Osteoblast (primary cell): Measurements from ENCODE around the gene LTBP1. TPM values are rescaled to one million over a fixed set of nuclear protein-coding genes. Genes with fewer than 3 reads are reported as not detected.
A peak's percentile ranks its signal among the peaks of the same experiment; 100 is the strongest.

Experiments used
- DNase-seq: peaks from one replicate; pipeline ENCODE4 v3.0.0; 2011; ENCODE audit warnings: low spot score, mixed read lengths; ENCODE audit not compliant: insufficient read length; ENCODE audit errors: missing footprints
- H2AFZ ChIP-seq: 2 replicates; pipeline ENCODE4 v1.6.0; 2011; ENCODE audit warnings: mild to moderate bottlenecking, low read length
- H3K27ac ChIP-seq: 2 replicates; pipeline ENCODE4 v1.5.1; 2011; ENCODE audit warnings: mild to moderate bottlenecking, low read depth, low read length, moderate library complexity
- H3K27me3 ChIP-seq: 2 replicates; pipeline ENCODE4 v1.6.0; 2012; ENCODE audit warnings: mild to moderate bottlenecking, control low read depth, inconsistent platforms, low read length, moderate library complexity; ENCODE audit not compliant: insufficient read depth
- H3K36me3 ChIP-seq: 2 replicates; pipeline ENCODE4 v1.5.1; 2011; ENCODE audit warnings: mild to moderate bottlenecking, low read length, control low read depth, moderate library complexity; ENCODE audit not compliant: insufficient read depth
- H3K4me1 ChIP-seq: 2 replicates; pipeline ENCODE4 v1.5.1; 2011; ENCODE audit warnings: mild to moderate bottlenecking, low read length, control low read depth, moderate library complexity; ENCODE audit not compliant: insufficient read depth
- H3K4me2 ChIP-seq: 2 replicates; pipeline ENCODE4 v1.6.0; 2011; ENCODE audit warnings: mild to moderate bottlenecking, low read length; ENCODE audit not compliant: insufficient read depth
- H3K4me3 ChIP-seq: fragments of 200-600 bp; sonication (generic); 3 replicates; pipeline ENCODE4 v1.5.1; 2012; ENCODE audit warnings: mild to moderate bottlenecking, low read length, inconsistent platforms; ENCODE audit not compliant: insufficient read depth
- H3K79me2 ChIP-seq: 2 replicates; pipeline ENCODE4 v1.6.0; 2012; ENCODE audit warnings: mild to moderate bottlenecking, low read length, control low read depth, inconsistent platforms; ENCODE audit not compliant: insufficient read depth
- H3K9me3 ChIP-seq: 2 replicates; pipeline ENCODE4 v1.5.1; 2011; ENCODE audit warnings: low read depth, low read length, control low read depth
- H4K20me1 ChIP-seq: 2 replicates; pipeline ENCODE4 v1.6.0; 2012; ENCODE audit warnings: mild to moderate bottlenecking, low read length, control low read depth; ENCODE audit not compliant: insufficient read depth
- CTCF ChIP-seq: IDR thresholded peaks from 2 replicates; pipeline ENCODE4 v1.5.1; 2011; ENCODE audit warnings: mild to moderate bottlenecking, low read depth, low read length, moderate library complexity; ENCODE audit errors: extremely low read depth
- total RNA-seq: library from RNA; depleted of rRNA; stranded (reverse); fragments of >200 nt; gene quantifications from 2 replicates; pipeline ENCODE4 v1.2.3, GENCODE V29; 2012

The LTBP1 gene
- total RNA-seq, 1 donor: 224 TPM

GRCh38 chr2:32951672-32952071 is 4.9 kb downstream of the LTBP1 start:
- Histone ChIP-seq H3K36me3 (no peaks in the 10 kb centered on the region), H2AFZ (no peak overlapping the region), H3K4me1 (no peaks in the 10 kb centered on the region), H3K9me3 (no peaks in the 10 kb centered on the region), H3K4me2 (no peak overlapping the region), H3K27ac (no peak overlapping the region), H4K20me1 (no peaks in the 10 kb centered on the region), H3K79me2 (no peaks in the 10 kb centered on the region), H3K4me3 (no peak overlapping the region), H3K27me3 (no peaks in the 10 kb centered on the region)
- no peak for TF ChIP-seq CTCF
- no peak for DNase-seq

GRCh38 chr2:32952761-32953476 is 6.2 kb downstream of the LTBP1 start:
- TF ChIP-seq CTCF: no peak
- no peaks in the 10 kb centered on the region for H3K79me2 ChIP-seq
- H3K4me2 ChIP-seq: no peak overlapping the region
- no peak overlapping the region for H2AFZ ChIP-seq
- no peak for DNase-seq
- H3K4me1 ChIP-seq: no peaks in the 10 kb centered on the region
- H4K20me1 ChIP-seq: no peaks in the 10 kb centered on the region
- no peak overlapping the region for H3K4me3 ChIP-seq
- H3K27me3 ChIP-seq: no peaks in the 10 kb centered on the region
- no peaks in the 10 kb centered on the region for H3K9me3 ChIP-seq
- H3K27ac ChIP-seq: no peak overlapping the region
- no peaks in the 10 kb centered on the region for H3K36me3 ChIP-seq

- Histone ChIP-seq H3K4me2 (no peak overlapping the region), H3K79me2 (no peaks in the 10 kb centered on the region), H3K36me3 (no peaks in the 10 kb centered on the region), H3K9me3 (no peaks in the 10 kb centered on the region), H3K4me1 (peaks cover 3% of the 10 kb centered on the region), H3K27ac (no peak overlapping the region), H2AFZ (no peak overlapping the region), H3K4me3 (no peak overlapping the region), H4K20me1 (no peaks in the 10 kb centered on the region), H3K27me3 (no peaks in the 10 kb centered on the region)
- no peak for TF ChIP-seq CTCF
- DNase-seq: no peak
Measured at GRCh38 chr2:32954206-32954605, 7.5 kb downstream of the LTBP1 start.

GRCh38 chr2:32958821-32959220 is 12.1 kb downstream of the LTBP1 start:
- no peak overlapping the region for H3K4me2 ChIP-seq

More at GRCh38 chr2:32958821-32959220, 12.1 kb downstream of the LTBP1 start:
- H3K36me3 ChIP-seq: no peaks in the 10 kb centered on the region
- no peak overlapping the region for H3K27ac ChIP-seq
- no peaks in the 10 kb centered on the region for H3K27me3 ChIP-seq
- H3K9me3 ChIP-seq: no peaks in the 10 kb centered on the region
- no peak overlapping the region for H2AFZ ChIP-seq
- no peak for TF ChIP-seq CTCF
- peaks cover 3% of the 10 kb centered on the region for H3K4me1 ChIP-seq
- no peak overlapping the region for H3K4me3 ChIP-seq
- H3K79me2 ChIP-seq: no peaks in the 10 kb centered on the region
- peak; percentile 85 for DNase-seq
- no peaks in the 10 kb centered on the region for H4K20me1 ChIP-seq
